ENCODE measurements around the gene PTPRK. TPM values are rescaled to one million over a fixed set of nuclear protein-coding genes. Genes with fewer than 3 reads are reported as not detected.

PTPRK gene
- total RNA-seq, 1 donor from 2014 or later = 117 TPM

DNA sequence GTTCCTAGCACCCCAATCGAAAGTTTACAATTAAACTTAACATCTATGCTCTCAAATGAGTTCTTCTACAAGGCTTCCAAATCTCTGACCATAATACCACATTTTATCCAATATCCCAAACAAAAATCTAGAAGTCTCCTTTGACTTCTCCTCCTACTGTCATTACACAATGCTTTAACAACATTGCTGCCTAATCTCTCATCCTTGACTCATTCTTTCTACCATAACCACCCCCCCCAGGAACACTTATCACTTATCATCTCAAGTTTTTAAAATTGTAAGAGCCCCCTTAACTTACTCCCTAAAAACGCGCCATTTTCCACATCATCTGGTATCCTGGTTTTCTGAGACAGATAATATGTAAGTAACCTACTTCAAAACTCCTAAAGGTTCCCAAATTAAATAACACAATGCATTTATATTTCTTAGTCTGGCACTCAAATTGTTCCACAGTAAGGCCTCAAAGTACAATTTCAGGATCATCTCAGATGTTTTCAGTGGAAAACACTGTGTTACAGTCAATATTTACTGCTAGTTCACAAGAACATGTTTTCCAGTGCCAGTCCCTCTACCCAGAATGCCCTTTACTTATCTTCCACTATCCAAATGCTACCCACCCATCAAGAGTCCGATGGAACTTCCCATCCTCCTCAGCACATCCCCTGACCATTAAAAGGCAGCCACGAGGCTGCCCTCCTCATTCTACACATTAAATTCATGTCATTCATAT lies 311.4 kb downstream of the PTPRK start:
- Histone ChIP-seq H3K27me3 (ENCODE audit: control insufficient read depth, insufficient read depth, low read length) (no peaks in the 10 kb centered on the region), H3K36me3 (ENCODE audit: control insufficient read depth, insufficient read depth, low read length) (no peaks in the 10 kb centered on the region), H3K4me3 (ENCODE audit: low read depth, low read length) (no peak overlapping the region)
- TF ChIP-seq, protein P1, sequence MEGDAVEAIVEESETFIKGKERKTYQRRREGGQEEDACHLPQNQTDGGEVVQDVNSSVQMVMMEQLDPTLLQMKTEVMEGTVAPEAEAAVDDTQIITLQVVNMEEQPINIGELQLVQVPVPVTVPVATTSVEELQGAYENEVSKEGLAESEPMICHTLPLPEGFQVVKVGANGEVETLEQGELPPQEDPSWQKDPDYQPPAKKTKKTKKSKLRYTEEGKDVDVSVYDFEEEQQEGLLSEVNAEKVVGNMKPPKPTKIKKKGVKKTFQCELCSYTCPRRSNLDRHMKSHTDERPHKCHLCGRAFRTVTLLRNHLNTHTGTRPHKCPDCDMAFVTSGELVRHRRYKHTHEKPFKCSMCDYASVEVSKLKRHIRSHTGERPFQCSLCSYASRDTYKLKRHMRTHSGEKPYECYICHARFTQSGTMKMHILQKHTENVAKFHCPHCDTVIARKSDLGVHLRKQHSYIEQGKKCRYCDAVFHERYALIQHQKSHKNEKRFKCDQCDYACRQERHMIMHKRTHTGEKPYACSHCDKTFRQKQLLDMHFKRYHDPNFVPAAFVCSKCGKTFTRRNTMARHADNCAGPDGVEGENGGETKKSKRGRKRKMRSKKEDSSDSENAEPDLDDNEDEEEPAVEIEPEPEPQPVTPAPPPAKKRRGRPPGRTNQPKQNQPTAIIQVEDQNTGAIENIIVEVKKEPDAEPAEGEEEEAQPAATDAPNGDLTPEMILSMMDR (IDR thresholded peaks at IDR 0.05; ENCODE audit: insufficient read depth, low read length, poor library complexity, severe bottlenecking) = no peak
- no peak for DNase-seq (ENCODE audit: low read depth)

DNA sequence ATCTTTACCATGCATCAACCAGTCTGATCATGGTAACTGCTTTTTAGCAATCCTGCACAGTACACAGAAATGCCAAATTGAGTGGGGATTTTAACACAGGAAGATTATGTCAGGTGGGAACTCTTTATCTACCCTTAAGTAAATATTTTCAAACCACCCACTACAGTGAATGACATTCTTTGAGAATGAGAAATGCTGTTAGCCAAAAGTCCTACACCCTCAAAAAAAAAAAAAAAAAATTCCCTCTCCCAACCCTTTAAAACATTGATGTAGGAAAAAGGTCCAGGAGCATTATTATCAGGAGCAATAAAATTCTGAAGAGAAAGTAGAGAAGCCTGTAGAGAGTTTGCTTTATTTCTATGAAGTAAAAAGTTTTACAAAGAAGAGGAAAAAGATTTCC lies 312.3 kb downstream of the PTPRK start:
- DNase-seq (ENCODE audit: low read depth) = no peak
- Histone ChIP-seq H3K36me3 (ENCODE audit: control insufficient read depth, insufficient read depth, low read length) (no peaks in the 10 kb centered on the region), H3K4me3 (ENCODE audit: low read depth, low read length) (no peak overlapping the region), H3K27me3 (ENCODE audit: control insufficient read depth, insufficient read depth, low read length) (no peaks in the 10 kb centered on the region)
- TF ChIP-seq, protein P1 (IDR thresholded peaks at IDR 0.05; ENCODE audit: insufficient read depth, low read length, poor library complexity, severe bottlenecking) = no peak

DNA sequence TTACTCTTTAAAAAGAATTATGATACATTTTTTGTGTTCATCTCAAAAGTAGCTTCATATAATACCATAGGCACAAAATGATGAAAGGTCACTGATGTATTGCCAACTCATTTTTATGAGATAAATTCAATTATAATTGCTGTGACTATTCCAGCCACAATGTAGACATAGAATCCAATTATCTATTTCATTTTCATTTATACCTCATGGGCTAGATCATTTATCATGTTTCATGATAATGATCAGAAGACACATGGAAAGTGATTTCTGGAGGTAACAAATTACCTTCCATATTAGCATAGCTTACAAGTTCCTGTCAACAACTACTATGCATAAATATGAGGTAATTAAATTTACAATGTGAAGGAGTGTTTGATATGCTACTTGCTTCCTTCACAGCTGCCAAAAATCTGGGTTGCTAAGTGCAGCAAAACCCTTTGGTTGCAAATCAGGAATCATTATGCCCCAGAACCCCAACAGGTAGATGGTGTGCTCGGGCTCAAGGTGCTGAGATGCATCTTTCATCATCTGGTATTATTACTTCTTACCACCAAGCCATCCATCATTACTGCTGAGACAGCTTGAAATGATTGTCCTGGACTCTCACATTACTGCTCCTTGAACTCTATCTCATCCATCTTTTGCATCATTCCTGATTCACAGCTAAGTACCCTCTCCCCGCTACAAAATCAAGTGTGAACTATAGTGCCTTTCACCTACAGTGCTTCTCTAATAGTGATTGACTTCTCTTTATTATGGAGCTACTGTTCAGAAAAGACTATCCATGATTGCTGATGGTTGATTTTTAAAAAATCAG lies 313.6 kb downstream of the PTPRK start:
- TF ChIP-seq, protein P1 (IDR thresholded peaks at IDR 0.05; ENCODE audit: insufficient read depth, low read length, poor library complexity, severe bottlenecking) = no peak
- no peaks in the 10 kb centered on the region for H3K27me3 ChIP-seq (ENCODE audit: control insufficient read depth, insufficient read depth, low read length)
- H3K4me3 ChIP-seq (ENCODE audit: low read depth, low read length) = no peak overlapping the region
- H3K36me3 ChIP-seq (ENCODE audit: control insufficient read depth, insufficient read depth, low read length) = no peaks in the 10 kb centered on the region
- DNase-seq (ENCODE audit: low read depth) = no peak

DNA sequence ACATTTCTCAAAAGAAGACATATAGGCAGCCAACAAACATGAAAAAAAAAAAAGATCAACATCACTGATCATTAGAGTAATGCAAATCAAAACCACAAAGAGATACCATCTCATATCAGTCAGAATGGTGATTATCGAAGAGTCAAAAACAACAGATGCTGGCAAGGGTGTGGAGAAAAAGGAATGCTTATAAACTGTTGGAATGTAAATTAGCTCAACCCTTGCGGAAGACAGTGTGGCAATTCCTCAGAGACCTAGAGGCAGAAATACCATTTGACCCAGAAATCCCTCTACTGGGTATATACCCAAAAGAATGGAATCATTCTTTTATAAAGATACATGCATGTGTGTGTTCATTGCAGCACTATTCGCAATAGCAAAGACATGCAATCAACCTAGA lies 315.8 kb downstream of the PTPRK start:
- no peak overlapping the region for H3K4me3 ChIP-seq (ENCODE audit: low read depth, low read length)
- no peaks in the 10 kb centered on the region for H3K27me3 ChIP-seq (ENCODE audit: control insufficient read depth, insufficient read depth, low read length)
- TF ChIP-seq, protein P1 (IDR thresholded peaks at IDR 0.05; ENCODE audit: insufficient read depth, low read length, poor library complexity, severe bottlenecking) = no peak
- no peak for DNase-seq (ENCODE audit: low read depth)
- no peaks in the 10 kb centered on the region for H3K36me3 ChIP-seq (ENCODE audit: control insufficient read depth, insufficient read depth, low read length)

DNA sequence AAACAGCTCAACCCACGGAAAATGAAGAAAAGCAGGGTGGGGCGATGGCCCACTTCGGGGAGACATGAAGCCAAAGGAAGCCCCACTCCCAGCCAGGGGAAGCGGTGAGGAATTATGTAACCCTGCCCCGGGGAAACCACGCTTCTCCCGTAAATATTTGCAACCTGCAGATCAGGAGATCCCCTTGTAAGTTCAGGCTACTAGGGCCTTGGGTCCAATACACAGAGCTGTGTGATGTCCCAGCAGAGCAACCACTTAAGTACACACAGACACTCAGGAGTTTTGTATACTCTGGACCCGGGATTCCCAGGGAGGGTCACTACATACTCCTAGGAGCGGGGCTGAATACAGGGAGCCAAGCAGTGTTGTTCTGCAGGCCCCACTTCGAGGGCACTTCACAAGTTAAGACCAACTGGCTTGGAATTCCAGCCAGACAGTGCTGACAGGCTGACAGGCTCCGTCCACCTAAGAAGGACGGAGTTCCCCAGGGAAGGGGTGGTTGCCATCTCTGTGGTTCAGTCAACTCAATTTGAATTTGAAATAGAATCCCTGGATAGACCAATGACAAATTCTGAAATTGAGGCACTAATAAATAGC lies 318.1 kb downstream of the PTPRK start:
- DNase-seq (ENCODE audit: low read depth) = no peak
- Histone ChIP-seq H3K4me3 (ENCODE audit: low read depth, low read length) (no peak overlapping the region), H3K27me3 (ENCODE audit: control insufficient read depth, insufficient read depth, low read length) (no peaks in the 10 kb centered on the region), H3K36me3 (ENCODE audit: control insufficient read depth, insufficient read depth, low read length) (no peaks in the 10 kb centered on the region)
- TF ChIP-seq, protein P1 (IDR thresholded peaks at IDR 0.05; ENCODE audit: insufficient read depth, low read length, poor library complexity, severe bottlenecking) = no peak
